Limb (tissue), 2 donors: ENCODE data around the gene RPTOR.

Experiments used
- DNase-seq, 2 donors: peaks; one replicate each; pipeline ENCODE4 v3.0.0-alpha.2; 2016; ENCODE audit errors: extremely low spot score in 2 of 2

RPTOR gene

GRCh38 chr17:80987941-80988461 is 443.4 kb downstream of the RPTOR start:
- DNase-seq: peak in 1 of 2 donors; percentile 35

- DNase-seq: no peak
These were observed 444.9 kb downstream of the RPTOR start for GRCh38 chr17:80989586-80989913.

GRCh38 chr17:80990921-80991644 is 446.4 kb downstream of the RPTOR start:
- peak in 1 of 2 donors; percentile 29 for DNase-seq

GRCh38 chr17:80991645-80992076 is 447.0 kb downstream of the RPTOR start, which contains the start of gene CHMP6:
Gene CHMP6, plus strand, starts transcription at chr17:80991841. Its CDS starts 78 bp downstream, at chr17:80991919.
- DNase-seq: peak; percentile 69 to 89

DNA sequence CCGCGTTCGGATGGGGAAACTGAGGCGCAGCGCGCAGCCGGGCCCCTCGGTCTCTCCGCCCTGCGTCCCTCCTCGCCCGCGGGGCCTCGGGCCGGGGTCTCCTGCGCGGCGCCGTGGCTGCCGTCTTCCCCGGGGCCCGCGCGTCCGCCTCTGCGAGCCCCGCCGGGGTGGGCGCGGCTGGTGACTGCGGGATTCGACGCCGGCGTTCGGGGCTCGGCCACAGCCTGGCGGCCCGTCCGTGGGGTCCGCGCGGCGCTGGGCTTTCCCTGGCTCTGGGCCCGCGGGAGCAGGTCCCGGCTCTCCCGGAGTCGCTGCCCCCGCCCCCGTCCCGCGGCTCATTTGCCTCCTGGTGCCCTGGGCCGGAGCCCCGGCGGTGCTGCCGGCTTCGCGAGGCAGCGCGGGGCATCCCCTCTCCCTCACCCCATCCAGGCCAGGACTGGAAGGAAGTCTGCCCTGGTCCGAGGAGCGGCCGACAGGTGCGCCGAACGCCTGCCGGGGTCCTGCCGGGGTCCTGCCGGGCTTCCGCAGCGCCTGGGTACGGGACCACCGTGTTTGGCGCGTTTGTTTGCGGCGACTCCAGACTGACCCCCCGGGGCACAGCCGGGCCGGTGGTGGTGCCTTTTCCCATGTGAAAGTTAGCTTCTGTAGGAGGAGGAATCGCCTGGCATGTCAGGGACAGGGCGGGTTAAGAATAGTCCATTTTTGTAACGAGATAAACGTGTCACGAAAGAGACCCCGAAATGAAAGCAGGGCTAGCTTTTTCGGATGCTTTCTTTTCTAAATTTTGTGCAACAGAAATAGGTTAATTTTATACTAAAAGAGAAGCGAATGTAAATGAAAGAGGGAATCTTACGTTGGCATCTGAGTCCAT is 447.7 kb downstream of the RPTOR start:
- peak in 1 of 2 donors; percentile 62 for DNase-seq

DNA sequence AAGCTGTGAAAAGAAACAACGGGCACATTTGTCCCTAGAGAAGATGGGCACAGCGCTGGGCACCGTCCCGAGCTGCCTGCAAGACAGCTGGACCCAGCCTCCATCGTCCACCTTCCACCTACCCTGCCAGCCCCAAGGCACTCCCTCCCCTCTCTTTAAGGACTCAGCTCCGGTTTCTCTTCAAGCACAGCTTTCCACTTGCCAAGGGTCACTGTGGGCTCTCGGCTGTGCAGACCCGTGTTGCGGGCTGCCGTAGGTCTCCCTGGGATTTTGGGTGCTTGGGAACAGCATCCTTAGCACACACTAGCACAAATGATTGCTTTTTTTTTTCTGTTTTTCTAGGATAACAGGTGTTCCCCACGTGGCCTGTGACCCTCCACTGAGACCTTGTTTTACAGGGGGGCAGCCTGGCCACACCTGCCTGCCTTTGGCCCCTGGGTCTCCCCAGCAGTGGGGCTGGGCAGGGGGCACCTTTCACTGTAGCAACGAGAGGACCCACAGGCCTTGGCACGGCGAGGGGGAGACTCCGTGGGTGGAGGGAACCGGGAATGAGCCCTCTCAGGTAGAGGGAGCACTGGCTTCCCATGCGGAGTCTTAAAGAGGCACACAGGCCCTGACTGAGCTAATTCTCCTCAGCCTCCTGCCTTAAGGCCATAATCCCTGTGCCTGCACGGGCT is 448.4 kb downstream of the RPTOR start:
- no peak for DNase-seq

GRCh38 chr17:80995131-80995530 is 450.5 kb downstream of the RPTOR start:
- peak in 1 of 2 donors; percentile 23 for DNase-seq

DNA sequence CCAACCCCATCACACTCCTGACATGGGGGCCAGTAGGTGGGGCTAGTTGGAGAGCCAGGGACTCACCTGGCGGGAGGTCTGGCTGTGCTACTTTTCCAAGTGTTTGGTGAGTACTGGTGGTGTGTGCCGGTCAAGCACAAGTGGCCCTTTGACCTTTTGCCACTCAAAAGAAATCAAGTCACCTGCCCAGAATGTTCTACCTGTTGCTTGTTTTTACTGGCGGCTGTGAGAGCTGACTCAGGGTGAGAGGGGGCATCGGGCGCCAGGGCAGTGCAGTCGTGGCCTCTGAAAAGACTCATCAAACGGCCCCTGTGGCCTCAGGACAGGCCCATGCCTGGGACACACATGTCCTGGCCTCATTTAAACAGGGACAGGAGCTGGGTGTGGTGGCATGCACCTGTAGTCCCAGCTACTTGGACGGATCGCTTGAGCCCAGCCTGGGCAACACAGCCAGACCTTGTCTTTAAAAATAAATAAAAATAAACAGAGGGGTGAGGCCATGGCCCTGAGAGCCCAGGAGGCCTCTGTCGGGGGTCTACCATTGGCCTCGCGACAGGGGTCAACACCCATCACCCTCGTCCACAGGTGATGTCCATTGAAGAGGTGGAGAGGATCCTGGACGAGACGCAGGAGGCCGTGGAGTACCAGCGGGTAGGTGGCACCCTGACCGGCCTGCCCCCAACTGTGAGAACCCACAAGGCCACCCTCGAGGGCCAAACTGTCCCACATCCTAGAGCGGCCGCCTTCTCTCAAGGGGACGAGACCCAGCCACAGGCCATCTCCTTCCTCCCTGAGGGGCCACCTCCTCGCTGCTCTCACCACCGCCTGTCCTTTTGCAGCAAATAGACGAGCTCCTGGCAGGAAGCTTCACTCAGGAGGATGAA is 452.0 kb downstream of the RPTOR start:
- DNase-seq: peak in 1 of 2 donors; percentile 23

DNA sequence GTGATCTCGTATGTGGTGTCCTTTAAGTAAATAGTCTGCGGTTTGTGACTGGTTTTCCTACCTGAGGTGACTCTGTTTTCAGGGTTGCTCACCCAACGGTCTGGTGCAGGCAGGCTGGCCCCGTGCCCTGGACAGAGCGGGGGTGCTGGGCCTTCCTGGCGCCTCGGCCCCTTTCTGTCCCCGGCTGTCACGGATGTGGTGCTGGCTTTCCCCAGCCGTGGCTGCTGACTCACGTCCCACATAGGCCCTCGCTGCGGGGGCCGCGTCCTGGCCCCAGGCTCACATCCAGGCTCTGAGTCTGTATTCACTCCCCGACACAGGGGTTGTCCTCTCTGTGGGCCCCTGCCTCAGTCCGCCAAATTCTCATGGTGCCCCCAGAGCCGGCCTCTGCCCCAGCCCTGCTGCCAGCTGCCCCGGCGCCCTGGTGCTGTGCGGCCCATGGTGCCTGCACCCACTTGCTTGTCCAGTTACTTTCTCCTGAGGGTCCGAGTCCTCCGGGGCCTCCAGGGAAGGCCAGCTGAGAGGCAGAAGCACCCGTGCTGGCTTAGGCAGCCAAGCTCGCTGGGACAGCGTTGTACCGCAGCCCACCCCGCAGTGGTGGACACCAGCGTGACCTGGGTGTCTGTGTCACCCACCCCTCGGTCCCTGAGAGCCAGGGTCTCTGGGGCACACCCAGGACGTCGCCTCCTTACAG is 452.9 kb downstream of the RPTOR start:
- peak in 1 of 2 donors; percentile 25 for DNase-seq

- DNase-seq: peak in 1 of 2 donors; percentile 25
These were observed 453.6 kb downstream of the RPTOR start for GRCh38 chr17:80998118-80998747.

GRCh38 chr17:80998748-80999535 is 454.3 kb downstream of the RPTOR start:
- no peak for DNase-seq

DNA sequence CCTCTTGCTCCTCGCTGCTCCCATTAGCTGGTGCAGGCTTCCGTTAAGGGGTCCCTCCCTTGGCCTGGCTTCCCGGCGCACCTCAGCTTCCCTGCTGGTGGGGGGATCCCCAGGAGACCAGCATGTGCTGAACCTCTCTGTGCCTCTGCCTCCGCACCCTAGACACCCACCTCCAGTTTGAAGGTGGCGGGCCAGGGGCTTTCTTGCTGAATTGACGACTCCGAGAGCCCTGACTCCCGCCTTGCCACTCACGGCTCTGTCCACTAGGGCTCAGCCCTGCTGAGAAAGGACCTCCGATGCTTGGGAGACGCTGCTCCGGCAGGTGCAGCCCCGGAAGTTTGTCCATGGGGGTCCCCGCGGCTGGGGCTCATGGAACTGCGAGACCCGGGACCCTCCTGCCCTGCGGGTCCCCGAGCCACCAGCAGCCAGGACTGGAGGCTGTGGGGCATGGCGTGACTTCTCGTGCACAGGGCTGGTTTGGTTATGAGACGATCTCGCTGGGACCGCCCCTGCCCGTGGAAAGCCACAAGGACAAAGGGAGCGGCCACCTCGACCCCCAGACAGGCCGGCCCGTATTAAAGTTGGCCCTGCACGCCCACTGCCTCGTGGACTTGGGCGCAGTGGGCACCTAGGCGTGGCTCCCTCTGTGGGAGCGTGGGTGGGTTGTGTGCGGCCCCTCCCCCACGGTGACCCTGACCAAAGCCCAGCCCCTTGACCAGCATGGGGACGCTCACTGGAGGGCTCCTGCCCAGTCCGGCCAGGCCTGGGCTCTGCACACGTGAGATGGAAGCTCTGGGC is 455.1 kb downstream of the RPTOR start:
- DNase-seq: peak in 1 of 2 donors; percentile 27

DNA sequence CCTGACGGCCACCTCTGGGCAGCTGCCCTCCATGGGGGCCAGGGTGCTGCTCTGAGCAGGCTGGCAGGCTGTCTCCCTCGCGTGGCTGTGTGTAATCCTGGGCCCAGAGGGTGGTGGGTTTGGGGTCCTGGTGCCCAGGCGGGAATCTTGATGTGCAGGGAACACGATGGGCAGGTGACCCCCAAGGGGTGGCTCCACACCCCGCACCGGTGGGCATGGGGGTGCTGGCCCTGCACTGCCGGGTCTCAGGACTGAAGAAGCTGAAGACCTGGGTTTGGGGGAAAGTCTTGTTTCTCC is 455.6 kb downstream of the RPTOR start:
- peak in 1 of 2 donors; percentile 24 for DNase-seq

DNA sequence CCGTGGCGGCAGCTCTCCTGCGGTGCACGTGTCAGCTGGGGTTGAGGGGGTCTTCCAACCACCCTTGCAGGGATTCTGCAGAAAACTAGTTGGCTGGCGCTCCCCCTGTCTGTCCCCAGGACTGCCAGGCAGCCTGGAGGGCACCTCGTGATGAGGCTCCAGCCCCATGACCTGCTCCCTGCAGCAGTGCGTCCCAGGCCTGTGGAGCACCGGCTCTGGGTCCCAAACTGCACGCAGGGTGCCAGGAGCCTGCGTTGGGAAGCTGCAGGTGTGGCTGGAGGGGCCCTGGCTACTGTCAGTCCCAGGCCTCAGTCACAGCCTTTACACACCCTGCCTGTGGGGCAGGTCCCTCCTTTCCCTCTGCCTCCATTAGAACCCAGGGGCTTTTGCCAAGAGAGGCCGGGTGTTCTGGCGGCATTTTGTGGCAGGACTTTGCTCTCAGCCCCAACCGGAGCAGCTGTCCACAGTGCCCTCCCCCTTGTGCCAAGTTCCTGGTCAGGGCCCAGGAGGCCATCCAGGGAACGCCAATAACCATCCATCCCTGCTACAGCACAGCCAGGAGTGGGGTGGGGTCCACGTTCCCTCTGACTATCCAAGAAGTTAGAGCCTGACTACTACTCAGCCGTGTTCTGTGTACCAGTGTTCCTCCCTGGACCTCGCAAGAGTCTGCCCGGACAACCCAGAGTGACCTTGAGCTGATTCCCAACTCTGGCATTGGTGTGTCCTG is 456.2 kb downstream of the RPTOR start:
- DNase-seq: peak in 1 of 2 donors; percentile 30

- no peak for DNase-seq
These were observed 457.4 kb downstream of the RPTOR start for GRCh38 chr17:81002013-81002384.

GRCh38 chr17:81002409-81003361 is 458.0 kb downstream of the RPTOR start:
- peak in 1 of 2 donors; percentile 60 for DNase-seq
